GM19025 (cell line): ENCODE measurements around the gene EIF4H.
"Not testable (repeated sequence)": the region's sequence is repeated elsewhere in the genome, so short reads cannot be mapped to it uniquely, and the experiment has no call there.

Experiments
- ATAC-seq: cut with Tn5 transposase; IDR thresholded peaks from one replicate; pipeline ENCODE4 v1.9.1; 2021; ENCODE audit warnings: mild to moderate bottlenecking, low read depth, moderate library complexity; ENCODE audit not compliant: unreplicated experiment

The EIF4H gene

DNA sequence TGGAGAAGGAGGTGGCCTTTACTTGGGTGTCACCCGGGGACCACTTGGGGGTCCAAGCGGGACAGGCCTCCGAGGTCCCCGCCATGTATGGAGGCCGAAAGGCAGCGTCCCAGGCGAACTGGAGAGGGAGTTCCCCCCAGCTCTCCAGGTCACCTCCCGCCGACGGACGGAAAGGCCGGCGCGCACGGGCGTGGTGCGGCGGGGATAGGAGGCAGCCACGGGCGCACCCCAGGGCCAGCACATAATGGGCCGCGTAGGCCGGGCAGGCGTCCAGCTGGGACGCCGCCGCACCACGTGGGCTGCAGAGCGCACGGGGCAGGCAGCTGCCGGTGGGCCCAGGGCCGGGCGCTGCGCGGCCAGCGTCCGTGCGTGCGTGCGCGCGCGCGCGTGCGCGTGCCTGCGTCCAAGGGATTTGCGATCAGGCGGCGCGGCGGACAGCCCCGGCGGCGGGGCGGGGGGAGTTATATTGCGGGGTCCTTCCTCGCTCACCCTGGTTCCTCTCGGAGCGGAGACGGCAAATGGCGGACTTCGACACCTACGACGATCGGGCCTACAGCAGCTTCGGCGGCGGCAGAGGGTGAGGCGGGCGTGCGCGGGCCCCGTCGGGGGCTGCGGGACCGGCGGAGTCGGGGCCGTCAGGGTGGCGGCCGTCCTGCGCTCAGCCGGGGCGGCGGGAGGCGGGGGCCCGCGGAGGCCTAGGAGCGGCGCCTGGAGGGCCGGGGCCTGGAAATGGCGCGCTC, at the start of gene EIF4H:
Gene EIF4H, plus strand, starts transcription at position 491 of the 740 bp plus-strand sequence. Its CDS starts 28 bp downstream, at position 519.
- peak; percentile 80 for ATAC-seq

GRCh38 chr7:74126220-74126880, 47.8 kb upstream of the EIF4H start:
- ATAC-seq, result no peak

DNA sequence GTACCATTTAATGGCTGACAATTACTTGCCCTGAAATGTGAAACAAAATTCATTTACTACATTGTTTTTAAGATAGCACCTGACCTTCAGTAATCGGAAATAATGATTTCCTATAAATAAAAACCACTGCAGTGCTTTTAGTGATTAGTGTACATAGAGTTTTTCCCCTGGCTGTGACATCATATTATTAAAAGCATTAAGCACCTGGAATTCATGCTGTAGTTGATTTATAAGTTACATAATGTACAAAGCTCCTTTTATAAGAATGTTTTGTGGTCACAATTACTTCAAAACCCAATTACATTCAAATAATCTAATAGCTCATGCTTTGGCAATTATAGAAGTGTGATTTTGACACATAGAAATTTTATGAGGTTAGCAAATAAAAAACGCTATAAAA, 44.3 kb upstream of the EIF4H start:
- no peak for ATAC-seq

- no peak for ATAC-seq
Measured at GRCh38 chr7:74130518-74130917, 43.6 kb upstream of the EIF4H start.

DNA sequence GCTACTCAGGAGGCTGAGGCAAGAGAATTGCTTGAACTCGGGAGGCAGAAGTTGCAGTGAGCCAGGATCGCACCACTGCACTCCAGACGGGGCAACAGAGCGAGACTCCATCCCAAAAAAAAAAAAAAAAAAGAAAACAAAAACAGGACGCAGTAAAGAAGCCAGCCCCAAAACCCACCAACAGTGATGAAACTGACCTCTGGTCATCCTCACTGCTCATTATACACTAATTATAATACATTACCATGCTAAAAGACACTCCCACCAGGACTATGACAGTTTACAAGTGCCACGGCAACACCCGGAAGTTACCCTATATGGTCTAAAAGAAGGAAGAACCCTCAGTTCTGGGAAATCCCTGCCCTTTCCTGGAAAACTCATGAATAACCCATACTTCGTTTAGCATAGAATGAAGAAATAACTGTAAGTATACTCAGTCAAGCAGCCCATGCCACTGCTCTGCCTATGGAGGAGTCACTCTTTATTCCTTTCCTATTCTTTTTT, 40.0 kb upstream of the EIF4H start:
- no peak for ATAC-seq

- ATAC-seq, result no peak
Measured at GRCh38 chr7:74138334-74138867, 35.8 kb upstream of the EIF4H start.

DNA sequence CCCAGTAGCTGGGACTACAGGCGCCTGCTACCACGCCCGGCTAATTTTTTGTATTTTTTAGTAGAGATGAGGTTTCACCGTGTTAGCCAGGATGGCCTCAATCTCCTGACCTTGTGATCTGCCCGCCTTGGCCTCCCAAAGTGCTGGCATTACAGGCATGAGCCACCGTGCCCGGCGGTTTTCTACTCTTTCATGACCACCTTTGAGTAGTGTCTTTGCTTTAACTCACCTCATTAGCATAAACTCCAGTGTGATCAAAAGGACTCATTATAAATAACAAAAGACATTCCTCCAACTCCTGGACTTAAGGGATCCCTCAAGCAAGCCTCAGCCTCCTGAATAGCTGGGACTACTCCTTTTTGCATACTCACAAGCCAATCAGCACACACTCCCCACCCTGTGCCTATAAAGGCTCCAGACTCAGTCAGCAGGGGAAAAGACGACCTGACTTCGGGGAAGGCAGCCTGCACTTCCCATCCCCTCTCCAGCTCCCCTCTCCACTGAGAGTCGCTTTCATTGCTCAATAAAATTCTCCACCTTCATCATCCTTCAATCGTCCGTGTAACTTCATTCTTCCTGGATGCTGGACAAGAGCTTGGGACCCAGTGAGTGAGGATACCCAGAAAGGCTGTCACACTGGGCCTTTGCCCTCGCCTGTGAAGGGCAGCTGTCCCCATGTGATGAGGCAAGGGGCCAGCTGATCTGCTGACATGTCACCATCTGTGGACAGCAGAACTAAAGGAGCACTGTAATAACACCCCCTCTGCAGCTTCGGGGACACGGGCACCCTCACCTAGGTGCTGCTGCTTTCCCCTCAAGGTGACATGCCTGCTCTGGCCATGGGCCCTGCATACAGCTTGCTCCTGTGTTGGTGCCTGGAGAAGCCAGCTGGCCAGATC, 35.0 kb upstream of the EIF4H start:
- ATAC-seq, result no peak

DNA sequence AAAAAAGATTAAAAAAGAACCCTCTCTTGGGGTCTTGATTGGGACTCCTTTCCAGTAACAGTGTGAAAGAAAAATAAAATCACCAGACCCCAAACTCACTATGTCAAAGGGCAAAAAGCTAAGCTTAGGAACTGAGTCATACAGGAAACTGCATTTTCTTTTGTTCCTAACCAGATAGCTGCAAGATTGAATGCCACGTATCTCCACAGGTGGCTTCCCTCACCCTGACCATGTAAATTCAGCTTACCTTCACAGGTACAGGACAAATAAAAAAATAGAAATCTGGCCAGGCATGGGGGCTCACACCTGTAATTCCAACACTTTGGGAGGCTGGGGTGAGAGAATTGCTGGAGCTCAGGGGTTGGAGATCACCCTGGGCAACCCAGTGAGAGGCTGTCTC, 32.5 kb upstream of the EIF4H start:
- no peak for ATAC-seq

GRCh38 chr7:74143383-74143782, 30.8 kb upstream of the EIF4H start:
- ATAC-seq, result no peak

- ATAC-seq, result no peak
Measured at GRCh38 chr7:74148491-74148890, 25.7 kb upstream of the EIF4H start.

GRCh38 chr7:74149071-74149470, 25.1 kb upstream of the EIF4H start:
- no peak for ATAC-seq

DNA sequence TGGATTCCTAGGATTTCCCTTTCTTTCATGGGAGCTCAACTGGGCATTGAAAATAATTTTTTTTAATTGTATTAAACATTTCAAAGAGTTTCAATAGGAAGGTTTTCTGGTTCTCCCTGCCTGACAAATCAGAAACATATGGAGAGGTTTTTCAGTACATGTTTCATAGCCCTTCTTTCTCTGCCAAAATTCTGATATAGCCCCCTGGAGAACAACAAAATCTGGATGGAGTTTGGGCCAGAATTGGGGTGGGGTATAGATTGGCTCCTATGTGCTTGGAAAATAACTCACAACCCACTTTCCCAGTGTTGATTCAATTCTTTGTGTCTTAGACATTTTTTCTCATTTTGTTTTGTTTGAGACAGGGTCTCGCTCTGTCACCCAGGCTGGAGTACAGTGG, 24.6 kb upstream of the EIF4H start:
- ATAC-seq, result no peak

- no peak for ATAC-seq
Measured at GRCh38 chr7:74153736-74154135, 20.4 kb upstream of the EIF4H start.

- no peak for ATAC-seq
Measured at GRCh38 chr7:74155810-74156395, 18.3 kb upstream of the EIF4H start.

GRCh38 chr7:74157605-74158004, 16.6 kb upstream of the EIF4H start:
- ATAC-seq, result no peak

DNA sequence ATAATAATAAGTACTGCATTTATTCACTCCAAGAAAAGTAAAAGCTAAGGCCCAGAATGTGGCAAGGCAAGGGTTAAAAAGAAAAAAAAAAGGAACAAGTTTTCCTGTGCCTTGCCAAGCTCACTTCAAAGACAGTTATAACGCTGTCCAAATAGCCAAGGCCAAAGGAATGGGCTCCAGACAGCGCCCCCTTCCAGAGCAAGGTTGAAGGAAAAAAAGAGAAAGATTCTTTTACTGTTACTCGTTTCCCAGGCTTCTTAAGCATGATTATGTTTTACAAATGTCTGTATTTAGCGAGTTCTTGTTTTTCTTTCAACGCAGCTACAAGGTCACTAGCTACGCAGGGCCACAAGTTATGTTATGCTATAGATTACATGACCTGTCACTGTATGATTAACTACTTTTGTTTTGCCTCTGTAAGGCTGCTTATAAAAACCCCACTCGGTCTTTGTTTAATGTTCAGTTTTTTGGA, 9.1 kb upstream of the EIF4H start:
- ATAC-seq, result no peak

- no peak for ATAC-seq
Measured at GRCh38 chr7:74165867-74166593, 8.1 kb upstream of the EIF4H start.

GRCh38 chr7:74167324-74167723, 6.8 kb upstream of the EIF4H start:
- not testable (repeated sequence) for ATAC-seq

DNA sequence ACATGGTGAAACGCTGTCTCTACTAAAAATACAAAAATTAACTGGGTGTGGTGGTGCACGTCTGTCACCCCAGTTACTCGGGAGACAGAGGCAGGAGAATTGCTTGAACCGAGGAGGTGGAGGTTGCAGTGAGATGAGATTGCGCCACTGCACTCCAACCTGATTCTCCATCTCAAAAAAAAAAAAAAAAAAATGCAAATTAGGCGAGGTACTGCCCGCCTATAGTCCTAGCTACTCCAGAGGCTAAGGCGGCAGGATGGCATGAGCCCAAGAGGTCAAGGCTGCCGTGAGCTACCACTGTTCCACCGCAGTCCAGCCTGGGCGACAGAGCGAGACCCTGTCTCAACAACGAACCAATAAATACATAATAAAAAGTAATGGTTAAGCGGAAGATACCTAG, 1.1 kb upstream of the EIF4H start:
- no peak for ATAC-seq

GRCh38 chr7:74173491-74173865, 678 bp upstream of the EIF4H start:
- ATAC-seq, result no peak
